Fibroblast of mammary gland (primary cell): ENCODE measurements around the gene MAOA.

Experiments used
- DNase-seq: peaks from one replicate; pipeline ENCODE4 v3.0.0-alpha.2; 2010; ENCODE audit warnings: low read depth
- H3K4me3 ChIP-seq: 2 replicates; pipeline ENCODE4 v1.5.1; 2011; ENCODE audit warnings: low read depth, mild to moderate bottlenecking, low read length, moderate library complexity; ENCODE audit not compliant: control insufficient read depth
- TF ChIP-seq, protein P1 (sequence below): conservative IDR thresholded peaks from 2 replicates; pipeline ENCODE4 v1.5.1; 2011; ENCODE audit warnings: low read depth, low read length, inconsistent platforms; ENCODE audit not compliant: control insufficient read depth, insufficient read depth

Gene MAOA

DNA sequence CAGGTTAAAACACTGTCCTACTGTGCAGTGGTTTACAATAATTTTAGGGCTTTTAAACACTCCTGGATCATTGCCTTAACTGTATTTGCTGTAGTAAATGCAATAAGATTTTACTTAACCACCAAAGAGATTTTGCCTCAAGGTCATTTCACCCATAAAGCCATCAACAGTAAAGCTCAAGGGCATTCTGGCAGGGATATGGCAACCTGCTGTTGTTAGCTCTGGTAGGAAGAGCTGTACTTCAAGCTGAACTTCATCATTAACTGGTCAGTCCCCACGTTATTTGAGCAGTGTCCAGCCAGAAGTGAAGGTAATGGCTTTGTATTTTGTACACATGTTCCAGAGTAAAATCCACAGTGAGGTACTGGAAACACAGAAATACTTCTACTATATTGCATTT, 26.9 kb upstream of the MAOA start:
- H3K4me3 ChIP-seq: no peak overlapping the region
- no peak for DNase-seq
- TF ChIP-seq, protein P1, sequence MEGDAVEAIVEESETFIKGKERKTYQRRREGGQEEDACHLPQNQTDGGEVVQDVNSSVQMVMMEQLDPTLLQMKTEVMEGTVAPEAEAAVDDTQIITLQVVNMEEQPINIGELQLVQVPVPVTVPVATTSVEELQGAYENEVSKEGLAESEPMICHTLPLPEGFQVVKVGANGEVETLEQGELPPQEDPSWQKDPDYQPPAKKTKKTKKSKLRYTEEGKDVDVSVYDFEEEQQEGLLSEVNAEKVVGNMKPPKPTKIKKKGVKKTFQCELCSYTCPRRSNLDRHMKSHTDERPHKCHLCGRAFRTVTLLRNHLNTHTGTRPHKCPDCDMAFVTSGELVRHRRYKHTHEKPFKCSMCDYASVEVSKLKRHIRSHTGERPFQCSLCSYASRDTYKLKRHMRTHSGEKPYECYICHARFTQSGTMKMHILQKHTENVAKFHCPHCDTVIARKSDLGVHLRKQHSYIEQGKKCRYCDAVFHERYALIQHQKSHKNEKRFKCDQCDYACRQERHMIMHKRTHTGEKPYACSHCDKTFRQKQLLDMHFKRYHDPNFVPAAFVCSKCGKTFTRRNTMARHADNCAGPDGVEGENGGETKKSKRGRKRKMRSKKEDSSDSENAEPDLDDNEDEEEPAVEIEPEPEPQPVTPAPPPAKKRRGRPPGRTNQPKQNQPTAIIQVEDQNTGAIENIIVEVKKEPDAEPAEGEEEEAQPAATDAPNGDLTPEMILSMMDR: no peak

GRCh38 chrX:43631841-43632240, 24.3 kb upstream of the MAOA start:
- DNase-seq: no peak
- H3K4me3 ChIP-seq: no peak overlapping the region
- TF ChIP-seq, protein P1: no peak

DNA sequence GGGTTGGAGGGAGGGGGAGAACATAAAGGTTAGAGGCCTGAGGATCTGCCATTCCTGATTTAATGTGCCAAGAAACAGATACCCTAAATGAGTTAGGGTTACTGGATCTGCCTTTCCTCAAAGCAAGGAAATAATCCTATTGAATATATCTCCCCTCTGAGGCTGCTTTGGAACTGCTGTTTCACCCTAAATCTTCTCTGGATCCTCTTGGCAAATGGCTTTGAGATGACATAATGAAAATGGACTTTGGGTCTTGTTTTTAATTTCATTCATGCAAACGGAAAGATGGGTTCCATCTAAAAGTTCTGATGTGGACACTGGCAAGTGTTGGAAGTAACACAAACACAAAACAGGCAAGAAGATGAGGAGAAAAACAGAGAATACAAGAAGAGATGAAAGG, 23.0 kb upstream of the MAOA start:
- TF ChIP-seq, protein P1: no peak
- no peak overlapping the region for H3K4me3 ChIP-seq
- no peak for DNase-seq

DNA sequence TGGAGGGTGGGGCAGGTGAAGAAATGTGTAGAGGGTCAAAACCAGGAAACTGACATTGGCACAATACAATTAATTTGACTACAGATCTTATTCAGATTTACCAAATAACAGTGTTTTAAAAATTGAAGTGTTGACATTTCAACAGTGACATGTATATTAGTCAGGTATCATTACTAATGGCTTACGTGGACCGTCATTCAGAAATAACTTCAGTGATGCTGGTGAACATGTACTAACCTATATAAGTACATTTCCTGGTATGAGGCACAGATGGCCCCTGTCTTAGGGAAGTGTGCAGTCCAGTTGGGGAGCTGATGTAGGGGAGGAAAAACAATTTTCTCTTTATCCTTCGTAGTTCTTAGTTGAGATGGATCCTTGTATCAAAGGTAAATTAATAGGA, 22.3 kb upstream of the MAOA start:
- TF ChIP-seq, protein P1: no peak

GRCh38 chrX:43640482-43640881, 15.6 kb upstream of the MAOA start:
- DNase-seq: no peak
- H3K4me3 ChIP-seq: no peak overlapping the region
- TF ChIP-seq, protein P1: no peak

More for the DNA sequence above, 22.3 kb upstream of the MAOA start:
- DNase-seq: peak; percentile 48
- H3K4me3 ChIP-seq: no peak overlapping the region

- TF ChIP-seq, protein P1: no peak
- H3K4me3 ChIP-seq: no peak overlapping the region
- DNase-seq: no peak
Measured at GRCh38 chrX:43641691-43642090, 14.4 kb upstream of the MAOA start.

DNA sequence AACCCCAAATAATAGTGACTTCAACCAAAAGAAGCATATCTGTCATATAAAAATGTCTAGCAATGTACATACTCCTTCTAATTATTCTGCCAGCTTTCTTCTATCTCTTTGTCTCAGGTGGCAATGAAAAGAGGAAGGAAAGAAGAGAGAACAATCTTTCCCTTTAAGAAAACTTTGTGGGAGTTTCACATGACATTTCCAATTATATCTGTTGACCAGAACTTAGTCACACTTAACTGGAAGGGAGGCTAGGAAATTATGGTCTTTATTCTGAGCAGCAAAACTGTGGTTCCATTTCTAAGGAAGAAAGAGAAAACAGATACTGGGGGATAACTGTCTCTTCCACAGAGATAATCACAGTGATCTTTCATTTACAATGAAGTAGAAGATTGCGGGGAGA, 12.9 kb upstream of the MAOA start:
- peak; percentile 31 for DNase-seq
- H3K4me3 ChIP-seq: no peak overlapping the region
- TF ChIP-seq, protein P1: no peak
